GOT3 (cell line): ENCODE measurements around the gene EPB41.
"Not testable (repeated sequence)": the region's sequence is repeated elsewhere in the genome, so short reads cannot be mapped to it uniquely, and the experiment has no call there.

Source experiments
- DNase-seq: peaks from one replicate; lab custom pipeline; 2025; ENCODE audit warnings: mixed read lengths; lab: John Stamatoyannopoulos, UW

The EPB41 gene

DNA sequence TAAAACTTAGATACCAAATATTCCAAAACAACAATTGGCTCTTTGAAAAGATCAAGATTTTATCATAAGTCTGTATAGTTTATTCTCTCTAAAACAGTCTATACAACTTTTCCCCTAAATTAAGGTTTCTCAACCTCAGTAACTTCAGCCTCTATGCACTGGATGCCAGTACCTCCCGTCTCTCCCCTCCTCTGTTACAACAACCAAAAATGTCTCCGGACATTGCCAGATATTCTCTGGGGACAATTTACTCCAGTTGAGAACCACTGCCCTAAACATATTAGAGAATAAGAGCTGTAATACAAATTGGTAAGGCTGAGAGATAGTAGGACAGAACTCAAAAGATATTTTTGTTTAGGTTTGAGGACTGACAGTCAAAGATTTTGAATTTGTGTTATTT lies 137.7 kb downstream of the EPB41 start:
- DNase-seq, result no peak

DNA sequence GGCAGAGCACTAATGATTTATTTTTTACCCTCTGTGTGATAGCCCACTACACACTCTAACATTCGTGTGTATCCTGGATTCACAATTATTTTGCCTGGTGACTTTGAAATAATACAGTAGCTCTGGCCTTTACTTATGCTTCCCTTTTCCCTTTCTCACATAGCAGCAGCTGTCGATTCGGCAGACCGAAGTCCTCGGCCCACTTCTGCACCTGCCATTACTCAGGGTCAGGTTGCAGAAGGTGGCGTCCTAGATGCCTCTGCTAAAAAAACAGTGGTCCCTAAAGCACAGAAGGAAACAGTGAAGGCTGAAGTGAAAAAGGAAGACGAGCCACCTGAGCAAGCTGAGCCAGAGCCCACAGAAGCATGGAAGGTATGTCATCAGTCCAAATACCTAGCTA lies 138.6 kb downstream of the EPB41 start:
- DNase-seq, result no peak

DNA sequence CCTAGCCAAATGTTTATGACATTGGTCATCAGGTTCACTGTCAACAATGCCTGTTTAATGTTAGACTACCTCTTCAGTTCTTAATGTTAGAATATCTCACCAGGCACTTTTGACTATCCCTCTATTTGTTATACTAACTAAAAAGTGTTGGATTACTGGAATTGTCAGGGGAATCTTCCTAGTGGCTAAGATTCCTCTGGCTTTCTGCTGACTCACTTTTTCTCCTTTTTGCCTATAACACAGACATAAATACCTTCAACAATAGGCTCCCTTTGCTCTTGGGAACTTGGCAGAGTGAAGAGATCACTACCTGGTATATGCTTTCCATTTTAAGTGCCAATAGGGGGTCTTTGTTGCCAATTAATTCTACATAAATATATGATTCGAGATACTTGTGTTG lies 140.8 kb downstream of the EPB41 start:
- no peak for DNase-seq

DNA sequence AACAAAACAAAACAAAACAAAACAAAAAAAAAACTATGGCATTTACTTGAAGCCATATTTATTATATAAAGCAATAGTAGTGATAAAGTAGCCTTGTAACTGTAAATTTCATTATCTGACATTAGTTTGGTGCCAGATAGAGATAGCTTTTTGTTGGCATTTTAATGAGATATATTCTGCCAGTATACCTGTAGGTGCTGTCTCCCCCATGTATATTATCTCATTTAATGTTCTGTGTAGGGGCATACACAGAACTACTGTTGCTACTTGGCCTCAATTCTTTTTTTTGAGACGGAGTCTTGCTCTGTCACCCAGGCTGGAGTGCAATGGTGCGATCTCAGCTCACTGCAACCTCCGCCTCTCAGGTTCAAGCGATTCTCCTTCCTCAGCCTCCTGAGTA lies 141.9 kb downstream of the EPB41 start:
- DNase-seq, result no peak

DNA sequence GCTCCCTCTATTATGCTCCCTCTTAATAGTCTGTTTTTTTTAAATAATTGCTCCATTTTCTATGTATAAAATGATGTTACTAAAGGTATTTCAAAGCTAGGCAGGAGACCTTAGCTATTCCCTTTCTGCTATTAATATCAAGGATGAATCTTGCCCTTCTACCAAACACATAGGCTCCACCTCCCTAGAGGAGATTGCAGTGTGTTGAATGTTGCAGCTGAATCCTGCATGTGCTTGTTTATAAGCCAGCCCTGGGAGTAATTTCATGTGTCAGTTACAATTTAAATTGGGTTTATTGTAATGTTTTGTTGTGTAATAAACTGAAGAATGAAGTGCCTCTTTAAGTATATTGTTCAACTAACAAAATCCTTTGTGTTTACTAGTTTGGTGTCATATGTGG lies 143.3 kb downstream of the EPB41 start:
- DNase-seq, result no peak

DNA sequence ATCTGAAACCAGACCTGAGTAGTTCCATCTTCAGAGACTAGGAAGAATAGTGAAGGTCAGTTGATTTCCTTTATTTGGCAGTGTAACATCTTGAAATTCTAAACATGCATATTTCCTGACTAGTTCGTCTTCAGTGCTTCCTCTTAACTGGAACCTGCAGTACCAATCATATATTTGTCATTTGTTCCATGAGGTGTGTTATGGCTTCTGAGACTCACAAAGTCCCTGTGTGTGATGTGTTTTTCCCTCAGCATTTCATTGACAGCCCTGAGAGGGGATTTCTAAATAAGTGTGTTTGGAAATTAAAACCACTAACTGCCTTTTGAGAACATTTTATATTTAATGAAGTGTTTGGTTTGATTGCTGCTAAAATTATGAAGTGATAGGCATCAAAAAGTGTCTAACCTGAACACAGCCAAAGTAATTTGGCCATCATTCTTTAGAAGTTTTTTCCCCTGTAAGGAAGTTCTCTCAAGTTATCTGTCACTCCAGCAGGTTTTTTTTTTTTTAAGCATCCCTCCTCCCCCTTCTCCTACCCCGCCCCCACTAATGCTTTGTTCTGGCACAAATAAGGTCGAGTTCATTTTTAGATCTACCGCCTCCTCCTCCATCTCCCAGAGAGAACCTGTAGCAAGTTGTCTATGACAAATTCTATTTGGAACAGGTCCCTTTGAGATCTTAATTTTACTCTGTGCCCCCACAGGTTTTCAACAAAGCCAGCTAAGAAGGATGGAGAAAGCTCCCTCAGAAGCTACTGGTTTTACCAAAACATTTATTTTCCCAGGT lies 148.0 kb downstream of the EPB41 start:
- no peak for DNase-seq

DNA sequence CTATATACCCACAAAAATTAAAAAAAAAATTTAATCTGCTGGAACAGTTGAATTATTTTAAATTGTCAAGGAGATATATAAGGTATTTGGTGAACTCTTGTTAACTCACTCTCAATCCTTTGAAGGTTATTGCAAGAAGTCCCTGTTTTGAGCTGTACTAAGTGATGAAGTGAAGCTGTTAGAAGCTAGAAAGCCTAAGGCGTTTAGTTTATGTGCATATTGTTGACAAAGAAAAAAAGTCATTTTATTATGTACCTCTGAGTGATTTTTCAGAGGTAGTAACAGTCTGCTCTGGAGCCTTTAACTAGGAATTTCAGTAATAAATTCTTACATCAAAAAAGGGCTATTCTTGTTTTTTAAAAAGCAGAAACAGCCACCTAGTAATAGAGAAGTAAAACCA lies 149.7 kb downstream of the EPB41 start:
- DNase-seq, result no peak

DNA sequence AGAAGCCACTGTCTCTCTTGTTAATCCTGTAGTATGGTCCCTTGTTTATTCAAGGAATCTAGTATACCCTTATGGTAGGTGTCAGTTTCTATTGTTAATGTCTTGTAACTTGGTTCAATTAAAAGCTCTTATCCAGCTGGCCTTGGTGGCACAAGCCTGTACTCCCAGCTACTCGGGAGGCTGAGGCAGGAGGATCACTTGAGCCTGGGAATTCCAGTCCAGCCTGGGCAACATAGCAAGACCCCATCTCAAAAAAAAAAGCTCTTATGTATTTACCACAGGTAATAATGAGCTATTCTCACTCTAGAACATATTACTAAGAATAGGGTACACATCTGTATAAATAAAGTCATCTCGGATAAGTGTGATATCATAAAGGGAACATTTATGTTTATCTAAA lies 162.8 kb downstream of the EPB41 start:
- no peak for DNase-seq

DNA sequence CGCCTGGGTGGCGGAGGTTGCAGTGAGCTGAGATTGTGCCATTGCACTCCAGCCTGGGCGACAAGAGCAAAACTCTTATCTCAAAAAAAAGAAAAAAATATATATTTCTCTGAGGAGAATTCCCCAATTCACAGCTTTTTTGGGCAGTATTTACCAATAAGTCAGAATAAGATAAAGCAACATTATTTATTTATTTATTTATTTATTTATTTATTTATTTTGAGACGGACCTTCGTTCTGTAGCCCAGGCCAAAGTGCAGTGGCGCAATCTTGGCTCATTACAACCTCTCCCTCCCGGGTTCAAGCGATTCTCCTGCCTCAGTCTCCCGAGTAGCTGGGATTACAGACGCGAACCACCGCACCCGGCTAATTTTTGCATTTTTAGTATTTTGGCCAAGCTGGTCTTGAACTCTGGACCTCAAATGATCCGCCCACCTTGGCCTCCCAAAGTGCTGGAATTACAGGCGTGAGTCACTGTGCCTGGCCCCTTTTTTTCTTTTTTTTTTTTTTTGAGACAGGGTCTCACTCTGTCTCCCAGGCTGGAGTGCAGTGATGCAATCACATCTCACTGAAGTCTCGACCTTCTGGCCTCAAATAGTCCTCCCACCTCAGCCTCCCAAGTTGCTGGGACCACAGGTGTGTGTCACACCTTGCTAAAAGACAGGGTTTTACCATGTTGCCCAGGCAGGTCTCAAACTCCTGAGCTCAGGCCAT lies 165.7 kb downstream of the EPB41 start:
- not testable (repeated sequence) for DNase-seq

DNA sequence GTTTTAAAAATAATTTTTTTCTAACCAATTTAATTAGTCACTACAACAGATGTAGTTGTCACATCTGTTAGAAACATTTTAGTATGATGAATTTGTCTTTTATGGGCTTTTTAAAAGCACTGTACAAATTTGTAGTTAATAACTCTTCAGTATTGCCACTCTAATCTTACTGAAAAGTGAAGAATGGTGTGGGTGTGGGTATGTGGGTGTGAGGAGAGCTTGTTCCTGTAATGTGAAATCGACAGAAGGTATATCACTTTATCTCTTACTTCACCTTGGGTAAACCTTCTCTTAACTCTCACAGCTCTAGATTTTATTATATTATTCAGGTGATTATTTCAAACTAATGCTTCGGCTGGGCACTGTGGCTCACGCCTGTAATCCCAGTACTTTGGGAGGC lies 166.8 kb downstream of the EPB41 start:
- no peak for DNase-seq

DNA sequence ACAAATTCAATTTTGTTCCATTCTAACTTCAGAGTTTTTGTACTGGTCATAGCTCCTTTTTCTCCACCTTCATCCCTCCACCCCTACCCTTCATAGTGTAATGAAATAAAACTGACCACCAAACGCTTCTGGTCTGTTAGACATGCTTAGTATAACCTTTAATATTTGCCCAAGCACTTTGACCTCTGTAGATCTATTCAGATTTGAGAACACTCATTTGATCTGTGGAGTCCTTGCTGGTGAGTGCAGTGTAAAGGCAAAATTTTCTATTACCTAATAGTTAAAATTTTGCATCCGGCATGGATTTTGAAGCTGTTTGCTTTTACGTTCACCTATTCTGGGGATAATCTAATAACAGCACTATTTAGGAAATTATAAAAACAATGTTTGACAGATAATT lies 168.2 kb downstream of the EPB41 start:
- no peak for DNase-seq

DNA sequence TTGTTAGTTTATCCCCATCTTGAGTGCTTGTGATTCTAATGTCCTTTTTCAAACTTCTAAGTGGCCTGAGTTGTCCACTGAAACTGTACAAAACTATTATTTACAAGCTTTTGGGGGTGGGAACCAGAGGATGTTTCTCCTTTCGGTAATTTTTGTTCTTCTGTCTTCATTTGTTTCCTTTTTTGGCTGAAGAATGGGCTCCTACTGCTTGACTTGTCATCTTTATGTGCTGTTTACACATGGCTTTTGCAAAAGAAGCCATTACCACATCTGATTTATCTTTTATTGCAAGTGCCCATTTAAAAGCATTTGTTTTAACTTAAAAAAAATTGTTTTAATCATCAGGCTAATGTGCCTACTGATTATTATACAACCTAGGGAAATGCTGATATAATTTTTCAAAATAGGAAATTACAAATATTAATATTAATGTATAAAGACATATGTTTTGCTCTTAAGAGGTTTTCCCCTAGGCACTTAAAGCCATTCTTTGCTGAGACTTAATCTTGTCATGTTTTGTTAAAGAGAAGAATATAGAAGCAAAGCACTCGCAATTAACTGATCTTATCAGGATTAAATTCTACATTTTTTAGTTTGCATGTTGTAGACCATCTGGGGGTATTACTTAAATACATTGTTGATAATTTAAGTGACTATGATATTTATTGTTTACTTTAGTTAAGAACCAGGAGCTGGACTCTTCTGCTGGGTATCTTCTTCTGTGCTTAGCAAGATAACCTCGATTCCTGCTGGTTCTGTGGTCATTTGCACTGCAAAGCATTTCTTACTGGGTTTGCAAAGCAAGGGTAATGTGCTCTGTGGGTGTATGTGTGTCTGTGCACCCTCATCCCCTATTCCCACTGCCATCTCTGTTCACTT lies 169.2 kb downstream of the EPB41 start:
- no peak for DNase-seq

DNA sequence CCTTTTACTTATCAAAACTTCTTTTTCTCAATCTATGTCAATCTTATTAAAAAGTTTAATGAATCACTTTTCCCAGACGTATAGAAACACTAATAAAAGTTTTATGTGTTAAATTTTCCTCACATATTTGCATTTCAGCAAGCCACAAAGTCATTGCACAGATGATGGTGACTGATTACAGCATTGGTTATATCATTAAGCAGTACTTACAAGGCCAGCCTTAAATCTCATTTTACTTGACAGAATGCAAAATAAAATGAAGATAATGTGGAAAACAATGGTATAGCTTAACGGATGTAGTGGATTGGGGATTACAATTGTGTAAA lies 169.8 kb downstream of the EPB41 start:
- DNase-seq, result no peak

DNA sequence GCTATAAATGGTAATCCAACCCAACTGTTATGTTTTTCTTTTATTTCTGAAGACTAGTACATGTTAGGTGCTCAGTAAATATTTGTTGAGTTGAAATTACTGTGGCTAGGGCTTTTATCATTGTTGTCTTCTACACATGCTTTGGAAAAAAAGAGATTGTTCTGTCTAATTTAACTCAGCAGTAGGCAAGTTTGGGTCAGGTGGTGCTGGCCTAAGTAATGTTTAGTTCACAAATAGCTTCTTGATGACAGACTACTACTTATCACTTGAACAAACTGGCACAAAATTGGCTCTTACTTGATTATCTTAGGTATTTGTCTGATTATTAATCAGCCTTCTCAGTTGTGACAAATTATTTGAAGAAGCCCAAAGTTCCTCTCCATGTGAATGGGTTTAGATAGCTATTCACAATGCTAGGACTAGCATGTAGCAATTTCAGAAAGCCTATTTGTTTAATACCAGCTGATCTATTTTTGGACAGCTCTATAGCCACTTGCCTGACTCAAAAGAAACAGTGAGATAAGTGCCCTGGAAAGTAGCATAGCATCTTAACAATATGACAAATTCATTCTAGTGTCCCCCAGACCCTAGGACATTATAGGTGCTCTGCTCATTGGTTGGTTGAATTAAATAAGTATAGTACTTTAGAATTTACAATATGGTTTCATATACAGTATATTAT lies 176.7 kb downstream of the EPB41 start:
- DNase-seq, result no peak

DNA sequence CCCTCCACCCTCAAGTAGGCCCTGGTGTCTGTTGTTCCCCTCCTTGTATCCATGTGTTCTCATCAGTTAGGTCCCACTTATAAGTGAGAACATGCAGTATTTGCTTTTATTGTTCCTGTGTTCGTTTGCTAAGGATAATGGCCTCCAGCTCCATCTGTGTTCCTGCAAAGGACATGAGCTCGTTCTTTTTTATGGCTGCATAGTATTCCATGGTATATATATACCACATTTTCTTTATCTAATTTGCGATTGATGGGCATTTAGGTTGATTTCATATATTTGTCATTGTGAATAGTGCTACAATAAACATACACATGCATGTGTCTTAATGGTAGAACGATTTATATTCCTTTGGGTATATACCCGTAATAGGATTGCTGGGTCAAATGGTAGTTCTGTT lies 178.3 kb downstream of the EPB41 start:
- DNase-seq, result not testable (repeated sequence)

DNA sequence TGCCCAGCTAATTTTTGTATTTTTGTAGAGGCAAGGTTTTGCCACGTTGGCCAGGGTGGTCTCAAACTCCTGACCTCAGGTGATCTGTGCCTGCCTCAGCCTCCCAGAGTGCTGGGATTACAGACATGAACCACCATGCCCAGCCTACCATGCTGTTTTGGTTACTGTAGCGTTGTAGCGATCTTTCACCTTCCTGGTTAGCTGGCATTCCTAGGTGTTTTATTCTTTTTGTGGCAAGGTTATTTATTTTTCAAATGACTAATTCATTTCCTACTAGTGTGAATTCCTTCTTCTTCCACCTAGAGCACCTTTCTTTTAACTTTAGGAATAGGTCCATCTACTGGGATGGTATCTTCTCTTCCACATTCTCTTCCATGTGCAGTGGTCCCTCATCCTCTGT lies 180.1 kb downstream of the EPB41 start:
- DNase-seq, result no peak

DNA sequence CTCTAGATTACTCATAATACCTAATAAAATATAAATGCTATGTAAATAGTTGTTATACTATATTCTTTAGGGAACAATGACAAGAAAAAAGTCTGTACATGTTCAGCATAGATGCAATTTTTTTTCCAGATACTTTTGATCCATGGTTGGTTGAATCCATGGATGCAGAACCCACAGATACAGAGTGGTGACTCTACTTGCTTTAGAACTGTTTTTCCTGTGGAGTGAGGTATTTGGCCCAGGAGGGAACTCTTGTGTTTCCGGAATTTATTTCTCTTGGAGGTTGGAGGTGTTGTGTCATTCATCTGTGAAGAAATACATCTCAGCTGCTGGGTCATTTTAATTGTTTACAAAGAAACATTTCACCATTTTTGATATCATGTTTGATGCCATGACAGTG lies 180.6 kb downstream of the EPB41 start:
- DNase-seq, result no peak

DNA sequence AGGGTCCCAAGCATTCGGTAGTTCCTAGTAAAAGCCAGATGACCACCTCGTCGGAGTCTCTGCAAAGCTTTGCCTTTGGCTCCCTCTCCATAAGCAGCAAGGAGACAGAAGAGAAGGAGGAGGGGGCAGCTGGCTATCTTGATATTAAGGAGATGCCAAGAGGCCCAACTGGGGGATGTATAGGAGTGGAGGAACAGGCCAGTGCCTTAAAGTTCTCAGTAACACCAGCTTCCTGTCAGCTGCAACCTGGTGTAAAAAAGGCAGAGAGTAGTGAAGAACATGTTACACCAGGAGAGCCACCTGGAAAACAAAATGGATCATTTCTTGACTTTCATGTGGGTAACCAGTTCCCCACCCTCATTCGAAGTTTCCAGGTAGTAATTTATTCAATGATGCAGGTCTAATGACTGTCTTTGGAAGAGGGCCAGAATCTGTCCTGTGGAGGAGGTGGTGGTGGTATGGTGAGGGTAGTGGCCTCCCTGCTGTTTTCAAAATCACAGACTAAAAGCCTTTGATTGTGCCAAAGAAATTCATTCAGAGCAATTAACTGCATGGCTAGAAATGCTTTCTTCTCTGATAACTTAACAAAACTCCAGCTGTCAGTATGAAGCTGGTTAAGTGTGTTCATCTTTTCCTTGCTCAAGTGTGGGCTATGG lies 182.0 kb downstream of the EPB41 start:
- no peak for DNase-seq

DNA sequence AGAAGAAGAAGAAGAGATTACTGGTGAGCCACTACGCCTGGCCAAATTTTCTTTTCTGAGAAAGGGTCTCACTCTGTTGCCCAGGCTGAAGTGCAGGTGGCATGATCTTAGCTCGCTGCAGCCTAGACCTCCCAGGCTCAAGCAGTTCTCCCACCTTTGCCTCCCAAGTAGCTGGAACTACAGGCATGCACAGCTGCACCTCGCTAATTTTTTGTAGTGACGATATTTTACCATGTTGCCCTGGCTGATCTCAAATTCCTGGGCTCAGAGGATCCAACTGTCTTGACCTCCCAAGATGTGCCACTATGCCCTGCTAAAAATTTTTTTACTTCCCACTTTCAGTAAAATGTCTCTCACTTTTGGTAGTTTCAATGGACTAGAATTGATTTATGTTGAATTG lies 184.9 kb downstream of the EPB41 start:
- DNase-seq, result no peak

DNA sequence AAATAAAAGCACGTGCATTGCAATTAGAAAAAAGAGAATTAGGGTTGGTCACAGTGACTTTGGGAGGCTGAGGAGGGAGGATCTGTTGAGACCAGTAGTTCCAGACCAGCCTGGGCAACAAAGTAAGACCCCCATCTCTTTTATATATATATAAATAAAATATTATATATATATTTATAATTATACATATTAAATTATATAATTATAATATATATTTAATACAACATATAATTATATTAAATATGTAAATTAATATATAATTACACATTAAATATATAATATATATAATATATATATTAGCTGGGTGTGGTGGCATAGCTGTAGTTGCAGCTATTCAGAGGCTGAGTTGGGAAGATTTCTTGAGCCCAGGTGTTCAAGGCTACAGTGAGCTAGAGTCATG lies 186.1 kb downstream of the EPB41 start:
- no peak for DNase-seq

DNA sequence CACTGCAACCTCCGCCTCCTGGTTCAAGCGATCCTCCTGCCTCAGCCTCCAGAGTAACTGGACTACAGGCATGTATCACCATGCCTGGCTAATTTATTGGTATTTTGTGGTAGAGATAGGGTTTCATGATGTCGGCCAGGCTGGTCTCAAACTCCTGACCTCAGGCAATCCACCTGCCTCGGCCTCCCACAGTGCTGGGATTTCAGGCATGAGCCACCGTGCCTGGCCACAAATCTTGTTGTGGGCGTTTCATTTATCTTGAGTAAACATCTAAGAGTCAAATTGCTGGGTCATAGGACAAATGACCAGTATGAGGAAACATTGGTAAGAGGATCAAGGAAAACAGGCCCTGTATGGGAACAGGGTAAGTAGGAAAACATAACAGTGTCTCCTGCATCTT lies 191.5 kb downstream of the EPB41 start:
- no peak for DNase-seq

DNA sequence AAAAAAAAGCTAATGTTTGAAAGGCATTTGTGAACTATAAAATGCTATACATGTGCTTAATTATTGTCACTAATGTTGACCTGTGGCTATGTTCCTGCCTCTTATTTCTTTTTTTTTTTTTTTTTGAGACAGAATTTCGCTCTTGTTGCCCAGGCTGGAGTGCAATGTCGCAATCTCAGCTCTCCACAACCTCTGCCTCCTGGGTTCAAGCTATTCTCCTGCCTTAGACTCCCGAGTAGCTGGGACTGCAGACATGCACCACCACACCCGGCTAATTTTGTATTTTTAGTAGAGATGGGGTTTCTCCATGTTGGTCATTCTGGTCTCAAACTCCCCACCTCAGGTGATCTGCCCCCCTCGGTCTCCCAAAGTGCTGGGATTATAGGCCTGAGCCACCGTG lies 193.7 kb downstream of the EPB41 start:
- not testable (repeated sequence) for DNase-seq
